ENCODE data around the gene GTF2E1.

The GTF2E1 gene

DNA sequence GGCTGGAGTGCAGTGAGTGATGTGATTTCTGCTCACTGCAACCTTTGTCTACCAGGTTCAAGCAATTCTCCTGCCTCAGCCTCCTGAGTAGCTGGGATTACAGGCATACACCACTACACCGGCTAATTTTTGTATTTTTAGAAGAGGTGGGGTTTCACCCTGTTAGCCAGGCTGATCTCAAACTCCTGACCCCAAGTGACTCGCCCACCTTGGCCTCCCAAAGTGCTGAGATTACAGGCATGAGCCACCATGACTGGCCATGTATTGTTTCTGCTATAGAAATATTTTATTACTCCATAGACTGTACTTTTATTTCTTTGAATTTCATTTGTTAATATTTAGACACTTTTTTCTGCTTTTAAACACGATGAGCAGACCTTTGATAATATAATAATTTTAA, 60.4 kb downstream of the GTF2E1 start:
- DNase-seq, result no peak

DNA sequence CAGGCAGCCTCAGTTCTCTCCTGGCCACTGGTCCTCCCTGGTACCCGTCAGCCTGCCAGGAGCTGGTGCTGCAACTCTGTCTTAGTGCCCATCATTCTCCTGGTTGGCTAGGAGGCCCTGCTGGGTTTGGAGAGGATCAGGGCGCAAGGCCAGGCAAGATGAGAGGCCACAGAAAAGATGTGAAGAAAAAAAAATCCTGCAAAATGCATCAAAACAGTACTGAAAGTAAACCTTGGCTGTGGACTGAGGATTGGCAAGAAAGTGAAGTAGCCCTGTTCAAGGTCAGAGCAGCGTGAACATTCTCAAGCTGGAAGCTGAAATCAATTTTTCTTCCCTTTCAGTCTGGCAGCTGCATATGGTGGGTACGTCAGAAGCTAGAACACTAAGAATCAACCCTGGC, 74.2 kb downstream of the GTF2E1 start:
- DNase-seq, result no peak

- no peak for DNase-seq
Measured at GRCh38 chr3:120820748-120821147, 78.2 kb downstream of the GTF2E1 start.

DNA sequence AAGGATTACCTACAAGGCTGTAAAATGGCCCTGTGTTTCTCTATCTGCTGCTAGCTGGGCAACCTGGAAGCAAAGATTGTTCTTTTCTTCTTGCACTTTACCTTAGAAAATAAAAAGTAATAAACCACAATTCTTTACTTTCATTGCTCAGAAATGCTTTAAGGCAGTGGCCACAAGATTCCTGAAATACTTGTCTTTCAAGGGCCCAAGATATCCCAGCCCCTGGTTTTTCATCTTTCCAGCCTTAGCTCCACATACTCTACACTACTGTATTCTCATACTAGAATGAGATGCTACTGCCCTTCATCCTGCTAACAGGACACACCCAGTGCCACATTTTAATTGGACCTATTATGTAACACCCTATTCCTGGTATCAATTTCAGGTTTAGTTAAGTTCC, 78.9 kb downstream of the GTF2E1 start:
- no peak for DNase-seq

GRCh38 chr3:120823156-120823555, 80.6 kb downstream of the GTF2E1 start:
- DNase-seq, result no peak

GRCh38 chr3:120824613-120825012, 82.1 kb downstream of the GTF2E1 start:
- no peak for DNase-seq

DNA sequence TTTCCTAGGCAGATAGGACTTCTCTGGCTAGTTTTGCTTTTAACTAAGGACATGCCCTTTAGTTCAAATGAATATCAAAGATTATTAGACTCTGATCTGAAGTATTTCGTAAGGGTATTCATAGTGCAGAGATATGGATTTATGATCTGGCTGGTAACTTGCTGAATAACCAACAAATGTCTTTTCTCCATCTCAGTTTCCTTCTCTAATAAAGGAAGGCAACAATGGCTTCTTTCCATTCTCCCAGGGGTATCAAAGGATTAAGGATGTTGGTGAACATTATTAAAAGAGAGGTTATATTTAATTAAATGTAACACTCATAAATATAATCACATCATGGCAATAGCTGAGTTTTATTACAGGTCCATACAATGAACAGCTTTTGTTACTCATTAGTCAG, 86.3 kb downstream of the GTF2E1 start:
- DNase-seq, result no peak

DNA sequence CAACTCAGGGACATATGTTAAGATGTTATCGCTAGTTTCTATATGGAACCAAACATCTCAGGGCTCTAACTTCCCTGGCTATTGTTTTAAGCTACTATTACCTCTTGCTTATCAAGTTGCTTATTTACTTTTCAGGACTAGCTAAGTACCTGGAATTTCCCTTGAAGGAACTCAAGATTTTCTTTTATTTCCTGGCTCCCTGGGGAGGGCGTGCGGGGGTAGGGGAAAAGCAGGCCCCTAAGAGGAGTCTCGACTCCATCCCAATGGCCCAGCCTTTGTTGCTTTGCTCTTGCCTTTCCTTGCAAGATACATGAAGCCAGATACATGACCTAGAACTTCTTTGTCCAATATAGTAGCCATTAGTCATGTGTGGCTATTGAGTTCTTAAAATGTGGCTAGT, 88.5 kb downstream of the GTF2E1 start:
- no peak for DNase-seq

Measured in NCI-H2107 (cell line).